Ramos (cell line): Measurements from ENCODE around the gene DNM1.
"Not testable (repeated sequence)": the region's sequence is repeated elsewhere in the genome, so short reads cannot be mapped to it uniquely, and the experiment has no call there.

Source experiments
- in situ Hi-C: fragments of 300-500 bp; cut with MboI; formaldehyde crosslinking; loops from one replicate; pipeline ENCODE4 v1.14.3; 2022; ENCODE audit warnings: low sequenced_read_pairs; ENCODE audit not compliant: unreplicated experiment

The DNM1 gene

DNA sequence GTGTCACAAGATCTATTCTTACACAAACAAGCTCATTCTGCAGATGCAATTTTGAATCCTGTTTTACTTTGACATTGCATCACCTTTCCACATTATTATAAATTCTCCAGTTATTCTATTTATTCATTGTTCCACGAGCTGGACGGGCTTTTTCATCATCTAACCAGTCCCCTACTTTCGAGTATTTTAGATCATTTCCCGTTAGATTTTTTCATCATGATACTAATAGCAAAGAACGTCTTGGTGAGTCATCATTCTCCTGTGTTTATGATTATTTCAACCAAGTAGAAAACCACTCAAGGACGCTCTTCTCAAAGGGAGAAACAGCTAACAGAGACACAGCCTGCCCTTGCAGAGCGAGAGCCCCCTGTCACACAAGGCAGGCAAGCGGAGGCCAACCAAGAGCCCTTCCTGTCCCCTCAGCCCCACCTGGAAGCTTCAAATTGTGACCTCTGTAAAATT lies 28.0 kb upstream of the DNM1 start:
- in situ Hi-C loops = no loop called here

DNA sequence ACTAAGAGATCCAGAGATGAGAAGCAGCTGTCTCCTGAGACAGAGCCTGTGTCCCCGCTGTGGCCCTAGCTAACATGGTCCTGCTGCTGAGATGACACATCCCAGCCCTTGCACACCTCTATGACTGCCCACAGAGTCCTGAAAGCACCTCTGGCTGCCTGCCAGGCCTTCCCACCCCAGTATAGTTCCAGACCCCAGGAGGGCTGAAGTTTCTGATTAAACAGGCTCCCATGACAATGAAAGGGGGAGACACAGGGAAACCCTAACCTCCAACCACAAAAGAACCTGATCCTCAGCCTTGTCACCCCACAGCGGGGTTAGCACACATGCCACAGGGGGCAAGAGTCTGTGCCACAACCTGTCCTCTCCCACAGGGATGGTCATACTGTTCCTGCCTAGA lies 27.5 kb upstream of the DNM1 start:
- in situ Hi-C loops = no loop called here

DNA sequence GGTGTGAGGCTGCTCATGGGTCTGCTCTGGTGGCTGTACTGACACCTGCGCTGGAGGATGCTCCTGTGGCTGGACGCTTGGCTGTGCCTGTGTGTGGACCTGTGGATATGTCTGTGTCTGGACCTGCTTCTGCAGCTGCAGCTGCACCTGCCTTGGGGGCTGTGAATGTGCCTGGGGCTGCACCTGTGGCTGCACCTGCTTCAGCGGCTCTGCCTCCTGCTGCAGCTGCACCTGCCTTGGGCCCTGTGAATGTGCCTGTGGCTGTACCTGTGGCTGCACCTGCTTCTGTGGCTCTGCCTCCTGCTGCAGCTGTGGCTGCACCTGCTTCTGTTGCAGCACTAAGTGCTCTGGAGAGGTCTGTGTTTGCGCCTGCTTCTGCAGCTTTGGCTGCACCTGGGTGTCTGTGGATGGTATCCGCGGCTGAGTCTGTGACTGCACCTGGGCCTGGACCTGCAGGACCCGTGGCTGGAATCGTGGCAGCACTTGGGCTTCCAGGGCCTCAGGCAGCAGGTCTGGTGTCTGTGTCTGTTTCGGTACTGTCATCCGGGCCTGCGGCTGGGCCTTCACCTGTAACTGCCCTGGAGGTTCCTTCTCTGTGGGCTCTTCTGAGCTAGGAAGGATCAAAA lies 24.3 kb upstream of the DNM1 start:
- in situ Hi-C loops = no loop called here

DNA sequence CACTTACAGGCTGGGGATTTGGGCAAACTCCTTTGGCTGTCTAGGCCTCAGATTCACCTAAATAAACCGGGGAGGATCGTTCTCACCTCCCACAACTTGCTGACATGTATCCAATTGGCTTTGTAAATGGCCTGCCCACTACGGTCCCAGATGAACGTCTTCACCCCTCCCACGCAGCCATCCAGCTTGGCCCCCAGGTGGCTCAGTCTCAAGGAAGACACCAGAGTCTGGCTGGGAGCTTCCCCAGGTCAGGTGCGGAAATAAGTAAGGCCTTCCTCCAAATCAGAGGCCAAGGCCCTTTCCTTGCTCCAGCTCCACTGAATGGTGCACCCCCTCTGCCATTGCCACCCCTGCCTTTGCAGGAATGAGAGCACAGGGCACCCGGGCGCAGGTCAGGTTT lies 23.2 kb upstream of the DNM1 start:
- in situ Hi-C loops = no loop called here

DNA sequence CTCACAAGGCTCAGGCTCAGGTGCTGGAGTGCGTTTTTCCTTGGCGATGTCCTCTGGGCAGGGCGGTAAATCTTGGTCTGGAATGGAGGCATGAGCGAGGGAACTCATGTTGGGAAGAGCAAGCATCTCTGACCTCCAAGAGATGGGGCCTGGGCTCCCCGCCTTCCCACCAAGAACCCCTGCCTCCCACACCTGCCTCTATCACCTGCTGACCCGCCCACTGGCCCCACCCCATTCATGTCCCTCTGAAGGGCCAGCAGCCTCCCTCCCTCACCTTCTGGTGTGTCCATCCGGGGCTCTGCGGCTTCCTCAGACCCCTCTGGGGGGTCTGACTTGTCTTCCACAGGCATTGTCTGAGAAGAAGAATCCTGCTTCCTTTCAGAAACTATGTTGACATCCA lies 22.7 kb upstream of the DNM1 start:
- in situ Hi-C loops = no loop called here

DNA sequence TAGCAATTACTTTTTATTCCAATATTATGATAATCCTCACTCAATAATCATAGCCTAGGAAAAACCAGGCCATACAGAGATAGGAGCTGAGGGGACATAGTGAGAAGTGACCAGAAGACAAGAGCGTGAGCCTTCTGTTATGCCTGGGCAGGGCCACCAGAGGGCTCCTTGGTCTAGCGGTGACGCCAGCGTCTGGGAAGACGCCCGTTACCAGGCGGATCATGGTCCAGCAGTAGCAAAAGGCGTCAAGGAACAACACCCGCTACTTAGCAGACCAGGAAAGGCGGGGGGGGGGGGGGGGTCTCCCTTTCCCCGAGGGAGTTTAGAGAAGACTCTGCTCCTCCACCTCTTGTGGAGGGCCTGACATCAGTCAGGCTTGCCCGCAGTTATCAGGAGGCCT lies 21.7 kb upstream of the DNM1 start:
- in situ Hi-C loops = not testable (repeated sequence)

DNA sequence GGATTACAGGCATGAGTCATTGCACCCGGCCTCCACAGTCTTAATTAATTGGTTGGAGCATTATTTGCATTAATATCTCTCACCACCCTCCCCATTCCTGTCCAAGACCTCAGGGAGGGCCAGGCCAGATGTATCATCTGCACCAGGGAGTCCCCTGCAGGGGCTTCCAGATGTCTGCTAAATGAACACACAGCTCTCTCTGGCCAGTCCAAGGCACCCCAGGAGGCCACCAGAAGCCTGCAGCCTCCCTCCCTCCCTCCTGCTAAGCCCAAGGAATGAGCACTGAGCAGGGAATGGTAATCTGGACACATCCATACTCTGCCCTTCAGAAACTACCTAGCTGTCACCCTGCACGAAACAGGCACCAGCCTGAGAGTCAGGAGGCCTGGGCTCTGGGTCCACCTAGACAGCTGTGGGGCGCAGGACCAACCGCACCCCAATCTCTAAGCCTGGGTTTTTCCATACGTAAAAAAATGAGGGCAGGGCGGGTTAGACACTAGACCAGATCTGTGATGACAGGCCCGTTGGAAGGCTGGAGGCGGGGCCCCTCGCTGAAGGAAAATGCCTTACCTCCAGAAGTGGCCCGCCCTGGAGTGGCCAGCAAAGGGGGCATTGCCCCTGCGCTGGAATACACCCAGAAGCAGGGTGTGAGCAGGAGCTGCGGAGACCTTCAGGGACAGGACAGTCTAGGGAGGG lies 20.1 kb upstream of the DNM1 start:
- in situ Hi-C loops = no loop called here

DNA sequence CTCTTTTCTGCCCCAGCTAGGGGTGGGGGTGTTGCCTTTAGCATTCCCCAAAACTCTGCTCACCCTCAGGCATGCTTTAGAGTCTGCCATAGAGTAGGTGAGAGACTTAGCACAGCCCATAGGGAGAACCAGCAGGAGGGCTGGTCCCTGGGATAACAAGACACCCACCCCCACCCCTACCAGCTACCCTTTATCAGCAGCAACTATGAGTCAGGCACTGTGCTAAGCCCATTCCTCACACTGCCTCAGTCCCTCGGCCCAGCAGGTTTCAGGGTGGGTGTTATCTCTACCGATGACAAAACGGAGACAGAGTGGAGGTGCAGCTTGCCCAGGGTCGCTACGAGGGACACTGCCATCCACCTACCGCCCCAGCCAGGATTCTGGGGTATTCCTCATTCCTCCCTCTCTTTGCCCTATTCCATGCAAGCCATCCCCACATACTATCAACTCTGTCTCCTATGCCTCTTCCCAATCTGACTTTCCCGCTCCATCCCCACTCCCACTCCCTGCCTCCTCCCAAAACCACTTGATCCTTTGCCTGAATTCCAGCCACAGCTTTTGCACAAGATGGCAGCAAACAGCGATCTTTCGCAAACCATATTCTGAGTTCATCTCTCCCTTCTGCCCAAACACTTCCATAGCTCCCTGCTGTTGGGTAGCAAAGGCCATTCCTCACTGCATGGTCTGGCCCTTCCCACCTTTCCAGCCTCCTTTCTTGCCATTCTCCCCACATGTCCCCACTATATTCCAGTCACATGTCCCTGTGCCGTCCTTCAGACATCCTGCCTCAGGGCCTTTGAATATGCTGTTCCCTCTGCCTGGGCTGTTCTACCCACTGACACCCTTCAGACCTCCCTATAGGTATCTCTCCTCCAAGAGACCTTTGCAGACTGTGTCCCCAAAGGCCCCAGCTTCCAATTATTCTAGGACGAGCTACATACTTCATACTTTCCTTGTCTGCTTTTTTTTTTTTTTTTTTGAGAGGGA lies 16.9 kb upstream of the DNM1 start:
- in situ Hi-C loops = no loop called here

DNA sequence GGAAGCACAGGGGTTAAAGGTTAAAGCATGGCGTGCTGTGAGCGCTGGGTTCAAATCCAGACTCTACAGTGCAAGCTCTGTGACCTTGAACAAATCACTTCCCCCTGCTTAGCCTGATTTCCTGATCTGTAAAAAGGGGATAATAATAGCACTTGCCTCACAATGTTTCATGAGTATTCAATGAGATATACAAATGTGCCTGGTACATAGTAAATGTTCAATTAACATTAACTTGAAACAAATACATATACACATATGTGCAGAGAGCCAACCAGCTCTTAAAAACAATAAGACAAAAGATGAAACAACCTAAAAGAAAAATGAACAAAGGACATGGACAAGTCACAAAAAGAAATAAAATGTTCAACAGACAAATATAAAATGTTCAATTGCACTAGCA lies 15.8 kb upstream of the DNM1 start:
- in situ Hi-C loops = no loop called here

DNA sequence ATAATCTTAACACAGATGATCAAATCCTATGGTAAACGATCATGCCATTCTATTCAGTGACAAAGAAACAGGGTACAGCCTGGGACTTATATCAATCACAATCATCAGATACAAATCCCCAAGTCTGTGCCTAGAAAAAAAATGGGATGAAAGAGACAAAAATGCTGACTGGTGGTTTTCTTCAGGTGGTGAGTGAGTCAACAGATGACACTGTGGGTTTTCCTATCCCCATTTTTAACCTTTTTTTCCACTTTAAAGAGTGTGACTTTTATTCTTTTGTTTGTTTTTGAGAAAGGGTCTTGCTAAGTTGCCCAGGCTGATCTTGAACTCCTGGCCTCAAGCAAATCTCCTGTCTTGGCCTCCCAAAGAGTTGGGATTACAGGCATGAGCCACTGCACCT lies 15.0 kb upstream of the DNM1 start:
- in situ Hi-C loops = no loop called here

DNA sequence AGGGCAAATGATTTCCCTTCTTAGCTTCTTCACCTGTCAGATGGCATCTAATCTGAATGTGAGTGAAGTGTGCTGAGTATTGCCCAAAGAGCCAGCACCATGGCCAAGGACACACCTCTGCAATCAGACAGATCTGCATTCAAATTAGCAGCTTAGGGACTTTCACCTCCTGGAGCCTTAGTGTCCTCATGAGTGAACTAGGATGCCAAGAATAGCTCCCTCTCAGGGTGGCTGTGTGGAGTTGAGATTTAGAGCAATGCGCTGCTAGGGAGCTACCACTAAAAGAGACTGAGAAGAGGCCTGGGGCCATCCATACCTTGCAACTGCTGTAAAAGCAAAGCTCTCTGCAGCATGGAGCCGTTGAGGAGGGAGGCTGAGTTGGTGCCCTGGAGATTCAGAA lies 13.2 kb upstream of the DNM1 start:
- in situ Hi-C loops = no loop called here

DNA sequence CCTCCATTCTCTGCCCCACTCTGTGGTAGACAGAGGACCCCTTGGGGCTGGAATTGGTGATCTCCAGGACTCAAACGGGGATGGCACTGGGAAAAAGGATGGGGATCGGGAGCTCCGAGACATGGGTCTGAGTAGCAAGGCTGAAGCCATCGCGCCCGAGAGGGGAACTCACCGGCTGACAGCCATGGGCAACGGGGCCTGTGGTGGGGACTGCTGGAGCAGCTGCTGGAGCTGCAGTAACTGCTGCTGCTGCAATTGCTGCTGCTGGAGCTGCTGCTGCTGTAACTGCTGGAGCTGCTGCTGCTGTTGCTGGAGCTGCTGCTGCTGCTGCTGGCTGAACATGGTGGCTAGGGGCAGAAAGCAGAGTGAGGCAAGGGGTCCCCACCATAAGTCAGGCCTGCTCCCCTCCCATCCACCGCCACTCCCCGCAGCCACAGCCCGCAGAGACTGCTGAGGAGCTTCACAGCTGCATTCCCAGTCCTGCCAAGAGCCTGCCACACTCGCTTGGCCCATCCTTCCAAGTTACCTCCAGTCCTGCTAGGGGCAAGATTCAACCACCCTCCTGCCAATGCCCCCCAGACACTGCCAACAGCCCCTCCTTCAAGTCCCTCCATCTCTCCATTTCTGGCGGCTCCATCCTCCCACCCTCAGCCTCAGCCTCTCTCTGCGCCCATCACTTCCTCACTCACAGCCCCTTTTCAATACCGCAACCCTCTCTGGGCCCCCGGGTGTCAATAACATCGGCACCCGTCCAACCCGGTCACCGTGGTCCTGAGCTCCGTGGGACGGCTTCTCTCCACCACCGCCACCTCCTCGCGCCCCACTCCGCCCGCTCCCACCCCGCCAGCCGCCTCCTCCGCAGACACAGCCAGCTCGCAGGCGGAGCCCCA lies 12.4 kb upstream of the DNM1 start:
- in situ Hi-C loops = no loop called here

DNA sequence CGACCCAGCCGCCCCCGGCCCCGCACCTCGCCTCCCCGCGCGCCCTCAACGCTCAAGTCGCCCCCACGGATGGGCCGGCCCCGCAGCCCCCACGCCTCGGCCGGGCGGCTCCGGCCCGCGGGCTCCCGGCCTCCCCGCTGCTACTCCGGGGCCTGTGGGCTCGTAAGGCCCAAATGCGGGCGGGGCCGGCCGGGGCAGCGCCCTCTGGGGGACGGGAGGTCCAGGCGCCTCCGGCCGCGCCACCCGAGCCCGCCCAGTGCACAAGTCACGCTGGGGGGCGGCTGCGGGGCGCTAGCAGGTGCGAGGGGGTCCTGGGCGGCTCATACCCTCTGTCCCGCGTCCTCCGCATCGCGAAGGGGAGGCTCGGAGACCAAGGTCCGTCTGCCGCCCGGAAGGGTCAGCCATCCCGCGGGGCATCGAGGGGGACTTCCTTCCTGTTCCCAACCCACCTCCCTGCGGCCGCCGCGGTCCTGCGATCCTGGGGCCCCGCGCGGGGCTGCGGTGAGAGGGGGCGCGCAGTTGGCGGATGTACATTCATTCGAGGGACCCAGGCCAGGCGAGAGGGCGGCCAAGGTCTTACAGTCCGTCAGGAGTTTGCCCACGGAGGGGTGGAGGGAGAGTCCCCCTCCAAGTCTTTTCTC lies 11.7 kb upstream of the DNM1 start, which contains the start of gene CIZ1:
TSS of gene CIZ1 (minus strand) at position 167 of the 641 bp plus-strand sequence. CDS start 715 bp downstream, outside the sequence.
- in situ Hi-C loops = no loop called here

DNA sequence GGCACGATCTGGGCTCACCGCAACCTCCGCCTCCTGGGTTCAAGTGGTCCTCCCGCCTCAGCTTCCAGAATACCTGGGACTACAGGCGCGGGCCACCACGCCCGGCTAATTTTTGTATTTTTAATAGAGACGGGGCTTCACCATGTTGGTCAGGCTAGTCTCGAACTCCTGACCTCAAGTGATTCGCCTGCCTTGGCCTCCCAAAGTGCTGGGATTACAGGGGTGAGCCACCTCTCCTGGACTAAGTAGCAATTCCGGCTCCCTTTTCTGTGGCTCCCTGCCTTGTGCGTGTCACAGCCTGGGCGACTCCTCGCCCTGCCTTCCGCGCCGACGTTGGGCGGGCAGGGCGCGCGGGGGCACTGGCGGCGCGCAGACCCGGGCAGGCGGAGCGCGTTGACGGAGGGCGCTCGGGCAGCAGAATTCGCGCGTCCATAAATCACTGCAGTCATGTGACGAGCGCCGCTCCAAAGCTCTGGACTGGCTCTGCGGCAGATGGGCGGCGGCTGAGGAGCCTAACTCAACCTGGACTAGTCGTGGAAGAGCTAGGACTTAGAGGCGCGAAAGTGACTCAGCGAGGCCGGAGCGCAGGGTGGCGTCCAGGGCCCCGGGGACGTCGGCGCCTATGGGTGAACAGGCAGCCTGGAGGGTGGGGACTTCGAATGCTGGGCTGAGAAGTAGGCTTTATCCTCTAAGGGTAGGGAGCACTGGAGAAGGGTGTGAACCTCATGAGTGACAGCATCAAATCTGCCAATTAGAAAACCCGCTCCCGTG lies 10.4 kb upstream of the DNM1 start:
- in situ Hi-C loops = no loop called here

DNA sequence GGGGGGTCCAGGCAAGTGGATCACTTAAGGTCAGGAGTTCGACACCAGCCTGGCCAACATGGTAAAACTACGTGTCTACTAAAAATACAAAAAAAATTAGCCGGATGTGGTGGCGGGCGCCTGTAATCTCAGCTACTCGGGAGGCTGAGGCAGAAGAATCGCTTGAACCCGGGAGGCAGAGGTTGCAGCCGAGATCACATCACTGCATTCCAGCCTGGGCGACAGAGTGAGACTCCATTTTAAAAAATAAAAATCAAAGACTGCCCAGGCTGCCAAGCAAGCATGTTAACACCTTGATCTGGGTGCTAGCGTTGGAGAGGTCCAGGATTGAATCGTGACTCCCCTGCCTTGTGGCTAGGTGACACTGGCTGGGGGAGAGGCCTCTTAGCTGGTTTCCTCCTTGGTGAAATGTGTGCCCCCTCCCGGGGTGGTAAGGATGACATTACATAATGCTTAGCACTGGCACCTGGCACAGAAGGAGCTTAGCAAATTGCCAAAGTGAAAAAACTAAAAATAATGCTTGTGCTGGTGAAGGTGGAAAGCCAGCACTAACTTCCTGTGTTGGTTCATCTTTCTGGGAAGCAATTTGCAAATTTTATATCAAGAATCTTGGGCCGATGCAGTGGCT lies 9.6 kb upstream of the DNM1 start:
- in situ Hi-C loops = no loop called here

DNA sequence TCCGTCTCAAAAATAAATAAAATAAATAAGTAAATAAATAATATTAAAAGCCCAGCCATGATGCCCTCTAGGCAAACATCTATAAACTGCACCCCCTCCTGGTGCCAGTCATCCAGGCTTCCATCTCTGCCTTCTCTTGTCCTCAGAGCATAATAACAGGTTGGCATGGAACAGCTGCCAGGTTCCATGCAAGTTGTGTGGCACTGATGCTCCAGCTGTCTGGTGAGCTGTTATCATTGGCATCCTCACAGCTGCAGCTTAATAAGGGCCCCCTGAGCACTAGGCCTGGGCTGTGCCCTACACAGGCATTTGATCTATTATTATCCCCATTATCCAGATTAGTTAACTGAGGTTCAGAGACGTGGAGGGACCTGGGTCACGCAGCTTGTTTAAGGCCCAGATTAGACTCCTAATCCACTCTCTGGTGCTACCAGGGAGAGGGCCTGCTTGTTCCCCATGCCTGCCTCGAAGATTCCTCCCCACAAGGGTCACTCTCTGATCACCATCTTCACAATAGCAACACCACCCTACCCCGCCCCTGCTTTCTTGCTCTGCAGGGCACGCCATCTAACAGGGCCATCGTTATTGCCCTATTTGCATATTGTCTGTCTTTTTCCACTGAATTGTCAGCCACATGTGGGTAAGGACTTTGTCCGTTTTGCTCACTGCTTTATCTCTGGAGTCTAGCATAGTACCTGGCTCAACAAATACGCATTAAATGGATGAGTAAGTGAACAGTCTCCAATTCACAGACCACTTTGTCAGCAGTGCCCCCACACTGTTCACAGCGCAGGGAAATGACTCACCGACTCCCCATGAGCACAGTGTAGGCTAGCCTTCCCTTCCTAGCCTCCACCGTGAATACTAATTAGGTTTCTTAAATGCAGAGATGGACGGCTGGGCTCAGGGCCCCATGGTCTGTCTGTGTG lies 1.5 kb upstream of the DNM1 start:
- in situ Hi-C loops = no loop called here

DNA sequence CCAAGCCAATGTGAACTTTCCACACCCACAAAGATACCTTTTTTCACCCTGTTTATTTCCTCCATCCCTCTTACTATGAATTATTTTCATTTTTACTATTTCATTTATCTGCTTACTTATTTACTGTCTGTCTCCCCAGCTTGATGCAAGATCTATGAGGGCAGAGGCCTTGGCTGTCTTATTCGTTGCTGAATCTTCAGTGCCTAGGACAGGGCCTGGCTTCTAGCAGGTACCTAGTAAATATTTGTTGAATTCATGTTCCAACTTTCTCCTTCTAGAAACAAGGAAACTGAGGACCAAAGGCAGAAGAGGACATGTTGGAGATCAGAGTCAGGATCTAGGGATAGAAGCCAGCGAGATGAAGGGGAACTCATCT lies 543 bp upstream of the DNM1 start:
- in situ Hi-C loops = no loop called here
